ENCODE measurements around the gene ZFP3.
"Not testable (repeated sequence)": the region's sequence is repeated elsewhere in the genome, so short reads cannot be mapped to it uniquely, and the experiment has no call there.

ZFP3 gene

GRCh38 chr17:5077275-5077674 is 992 bp upstream of the ZFP3 start:
- not testable (repeated sequence) for DNase-seq (ENCODE audit: low read depth in 2 of 2, low spot score in 1 of 2)

GRCh38 chr17:5077781-5078105 is 524 bp upstream of the ZFP3 start:
- no peak for DNase-seq (ENCODE audit: low read depth in 2 of 2, low spot score in 1 of 2)

- DNase-seq (ENCODE audit: low read depth in 2 of 2, low spot score in 1 of 2) = no peak
These were observed 2.3 kb downstream of the ZFP3 start for GRCh38 chr17:5080591-5080990.

- DNase-seq (ENCODE audit: low read depth in 2 of 2, low spot score in 1 of 2) = no peak
These were observed 14.1 kb downstream of the ZFP3 start for GRCh38 chr17:5092218-5093010.

GRCh38 chr17:5096731-5097100 is 18.4 kb downstream of the ZFP3 start:
- no peak for DNase-seq (ENCODE audit: low read depth in 2 of 2, low spot score in 1 of 2)

GRCh38 chr17:5097101-5097834 is 19.0 kb downstream of the ZFP3 start:
- peak in 1 of 2 donors; percentile 19 for DNase-seq (ENCODE audit: low read depth in 2 of 2, low spot score in 1 of 2)

- DNase-seq (ENCODE audit: low read depth in 2 of 2, low spot score in 1 of 2) = no peak
These were observed 21.0 kb downstream of the ZFP3 start for GRCh38 chr17:5099271-5099670.

- no peak for DNase-seq (ENCODE audit: low read depth in 2 of 2, low spot score in 1 of 2)
These were observed 22.6 kb downstream of the ZFP3 start for GRCh38 chr17:5100832-5101231.

- no peak for DNase-seq (ENCODE audit: low read depth in 2 of 2, low spot score in 1 of 2)
These were observed 32.5 kb downstream of the ZFP3 start for GRCh38 chr17:5110816-5111215.

- DNase-seq (ENCODE audit: low read depth in 2 of 2, low spot score in 1 of 2) = peak; percentile 76 to 79
These were observed 33.3 kb downstream of the ZFP3 start, which contains the start of gene ZNF232 for GRCh38 chr17:5111402-5112204. Gene ZNF232 (minus strand): TSS chr17:5111878. CDS start chr17:5111822, 56 bp downstream.

GRCh38 chr17:5115673-5116651 is 37.7 kb downstream of the ZFP3 start, which contains the start of gene USP6:
Gene USP6 (plus strand): TSS chr17:5116032. CDS start chr17:5130368, 14,336 bp downstream.
- DNase-seq (ENCODE audit: low read depth in 2 of 2, low spot score in 1 of 2) = no peak

- DNase-seq (ENCODE audit: low read depth in 2 of 2, low spot score in 1 of 2) = no peak
These were observed 40.0 kb downstream of the ZFP3 start for GRCh38 chr17:5118219-5118618.

- no peak for DNase-seq (ENCODE audit: low read depth in 2 of 2, low spot score in 1 of 2)
These were observed 41.8 kb downstream of the ZFP3 start for GRCh38 chr17:5120036-5120435.

GRCh38 chr17:5120436-5121185 is 42.3 kb downstream of the ZFP3 start:
- not testable (repeated sequence) for DNase-seq (ENCODE audit: low read depth in 2 of 2, low spot score in 1 of 2)

GRCh38 chr17:5121186-5121841 is 43.0 kb downstream of the ZFP3 start:
- DNase-seq (ENCODE audit: low read depth in 2 of 2, low spot score in 1 of 2) = no peak

GRCh38 chr17:5122056-5122455 is 43.8 kb downstream of the ZFP3 start:
- DNase-seq (ENCODE audit: low read depth in 2 of 2, low spot score in 1 of 2) = not testable (repeated sequence)

- DNase-seq (ENCODE audit: low read depth in 2 of 2, low spot score in 1 of 2) = no peak
These were observed 44.5 kb downstream of the ZFP3 start for GRCh38 chr17:5122586-5123342.

- DNase-seq (ENCODE audit: low read depth in 2 of 2, low spot score in 1 of 2) = no peak
These were observed 45.3 kb downstream of the ZFP3 start for GRCh38 chr17:5123343-5124124.

All from stimulated activated CD8-positive, alpha-beta memory T cell treated with anti-CD3 and anti-CD28 coated beads, Interleukin-4, amount 100 ng/mL, for 1 hour (primary cell).